ENCODE results near the gene AKAP5.

AKAP5 gene

DNA sequence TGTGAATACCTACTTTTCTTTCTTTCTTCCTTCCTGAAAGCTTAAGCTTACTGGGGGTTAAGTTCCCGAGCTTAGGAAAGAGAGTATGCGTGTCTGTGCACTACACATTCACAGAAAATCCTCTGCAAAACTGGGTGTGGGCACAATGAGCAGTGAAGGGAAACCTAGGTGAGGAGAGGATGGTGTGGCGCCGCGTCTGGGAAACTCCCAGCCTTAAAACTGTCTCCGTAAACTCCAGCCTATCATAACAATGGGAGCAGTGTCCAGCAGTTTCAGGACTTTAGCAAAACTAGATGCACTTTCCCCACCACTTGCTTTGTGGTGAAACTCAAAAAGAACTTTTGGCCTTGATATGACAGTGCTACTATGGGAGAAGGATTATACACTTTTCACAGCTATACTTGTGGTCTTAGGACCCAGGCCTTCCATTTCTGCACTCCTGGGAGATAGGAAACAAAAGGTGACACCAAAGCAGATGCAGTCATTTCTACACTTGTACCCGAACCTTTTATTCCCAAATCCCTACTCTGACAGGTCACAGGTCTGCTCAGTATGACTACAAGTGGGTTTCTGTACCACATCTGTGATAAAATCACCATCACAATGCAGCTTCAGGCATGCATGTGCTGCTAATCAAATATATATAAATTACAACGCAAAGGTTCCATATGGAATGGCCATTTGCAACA, 10.4 kb downstream of the AKAP5 start:
- no peak overlapping the region for H3K4me2 ChIP-seq (ENCODE audit: low read length)
- no peaks in the 10 kb centered on the region for H4K20me1 ChIP-seq (ENCODE audit: insufficient read depth, low read length)
- peaks cover 5% of the 10 kb centered on the region; the same call in 1 of the 2 replicates for H3K36me3 ChIP-seq (ENCODE audit: insufficient read depth, low read length)
- no peak overlapping the region for H3K4me3 ChIP-seq (ENCODE audit: low read depth, low read length, poor library complexity, severe bottlenecking)
- no peaks in the 10 kb centered on the region for H3K4me1 ChIP-seq (ENCODE audit: insufficient read depth, low read length, severe bottlenecking)
- H3K9me2 ChIP-seq (ENCODE audit: low read depth, low read length): no peaks in the 10 kb centered on the region
- no peaks in the 10 kb centered on the region for H3K79me2 ChIP-seq (ENCODE audit: insufficient read depth, low read length)
- no peaks in the 10 kb centered on the region for H3K27me3 ChIP-seq (ENCODE audit: insufficient read depth, low read length)
- H2AFZ ChIP-seq (ENCODE audit: low read length): no peak overlapping the region
- no peak overlapping the region for H3K9ac ChIP-seq (ENCODE audit: low read length)
- no peak for TF ChIP-seq EZH2 (IDR thresholded peaks at IDR 0.05; ENCODE audit: borderline replicate concordance, low read length)
- TF ChIP-seq, protein P1, sequence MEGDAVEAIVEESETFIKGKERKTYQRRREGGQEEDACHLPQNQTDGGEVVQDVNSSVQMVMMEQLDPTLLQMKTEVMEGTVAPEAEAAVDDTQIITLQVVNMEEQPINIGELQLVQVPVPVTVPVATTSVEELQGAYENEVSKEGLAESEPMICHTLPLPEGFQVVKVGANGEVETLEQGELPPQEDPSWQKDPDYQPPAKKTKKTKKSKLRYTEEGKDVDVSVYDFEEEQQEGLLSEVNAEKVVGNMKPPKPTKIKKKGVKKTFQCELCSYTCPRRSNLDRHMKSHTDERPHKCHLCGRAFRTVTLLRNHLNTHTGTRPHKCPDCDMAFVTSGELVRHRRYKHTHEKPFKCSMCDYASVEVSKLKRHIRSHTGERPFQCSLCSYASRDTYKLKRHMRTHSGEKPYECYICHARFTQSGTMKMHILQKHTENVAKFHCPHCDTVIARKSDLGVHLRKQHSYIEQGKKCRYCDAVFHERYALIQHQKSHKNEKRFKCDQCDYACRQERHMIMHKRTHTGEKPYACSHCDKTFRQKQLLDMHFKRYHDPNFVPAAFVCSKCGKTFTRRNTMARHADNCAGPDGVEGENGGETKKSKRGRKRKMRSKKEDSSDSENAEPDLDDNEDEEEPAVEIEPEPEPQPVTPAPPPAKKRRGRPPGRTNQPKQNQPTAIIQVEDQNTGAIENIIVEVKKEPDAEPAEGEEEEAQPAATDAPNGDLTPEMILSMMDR (IDR thresholded peaks at IDR 0.05; ENCODE audit: low read length): no peak
- no peaks in the 10 kb centered on the region for H3K9me3 ChIP-seq (ENCODE audit: low read length)
- H3F3A ChIP-seq (ENCODE audit: insufficient read depth, low read length): no peaks in the 10 kb centered on the region
- no peak overlapping the region for H3K27ac ChIP-seq (ENCODE audit: low read depth, low read length, poor library complexity, severe bottlenecking)

DNA sequence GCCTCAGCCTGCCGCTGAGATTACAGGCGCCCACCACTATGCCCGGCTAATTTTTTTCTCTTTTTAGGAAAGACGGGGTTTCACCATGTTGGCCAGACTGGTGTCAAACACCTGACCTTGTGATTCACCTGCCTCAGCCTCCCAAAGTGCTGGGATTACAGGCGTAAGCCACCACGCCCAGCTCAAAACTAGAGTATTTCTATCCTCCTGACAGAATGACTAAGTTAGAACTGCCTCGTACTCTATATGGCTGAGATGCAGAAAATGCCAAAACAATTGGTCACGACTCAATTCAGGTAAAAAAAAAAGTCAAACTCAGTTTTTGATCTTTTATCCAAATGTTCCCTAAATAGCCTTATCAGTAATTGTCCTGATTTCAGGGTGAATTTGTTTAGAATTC, 11.1 kb downstream of the AKAP5 start:
- TF ChIP-seq, protein P1 (IDR thresholded peaks at IDR 0.05; ENCODE audit: low read length): no peak
- TF ChIP-seq EZH2 (IDR thresholded peaks at IDR 0.05; ENCODE audit: borderline replicate concordance, low read length): no peak
- Histone ChIP-seq H3K27me3 (ENCODE audit: insufficient read depth, low read length) (no peaks in the 10 kb centered on the region), H3K79me2 (ENCODE audit: insufficient read depth, low read length) (no peaks in the 10 kb centered on the region), H3K4me3 (ENCODE audit: low read depth, low read length, poor library complexity, severe bottlenecking) (no peak overlapping the region), H2AFZ (ENCODE audit: low read length) (no peak overlapping the region), H3K9ac (ENCODE audit: low read length) (no peak overlapping the region), H4K20me1 (ENCODE audit: insufficient read depth, low read length) (no peaks in the 10 kb centered on the region), H3K9me2 (ENCODE audit: low read depth, low read length) (no peaks in the 10 kb centered on the region), H3K4me2 (ENCODE audit: low read length) (no peak overlapping the region), H3K4me1 (ENCODE audit: insufficient read depth, low read length, severe bottlenecking) (no peaks in the 10 kb centered on the region), H3K9me3 (ENCODE audit: low read length) (no peaks in the 10 kb centered on the region), H3F3A (ENCODE audit: insufficient read depth, low read length) (no peaks in the 10 kb centered on the region), H3K27ac (ENCODE audit: low read depth, low read length, poor library complexity, severe bottlenecking) (no peak overlapping the region), H3K36me3 (ENCODE audit: insufficient read depth, low read length) (peaks cover 5% of the 10 kb centered on the region; the same call in 1 of the 2 replicates)

DNA sequence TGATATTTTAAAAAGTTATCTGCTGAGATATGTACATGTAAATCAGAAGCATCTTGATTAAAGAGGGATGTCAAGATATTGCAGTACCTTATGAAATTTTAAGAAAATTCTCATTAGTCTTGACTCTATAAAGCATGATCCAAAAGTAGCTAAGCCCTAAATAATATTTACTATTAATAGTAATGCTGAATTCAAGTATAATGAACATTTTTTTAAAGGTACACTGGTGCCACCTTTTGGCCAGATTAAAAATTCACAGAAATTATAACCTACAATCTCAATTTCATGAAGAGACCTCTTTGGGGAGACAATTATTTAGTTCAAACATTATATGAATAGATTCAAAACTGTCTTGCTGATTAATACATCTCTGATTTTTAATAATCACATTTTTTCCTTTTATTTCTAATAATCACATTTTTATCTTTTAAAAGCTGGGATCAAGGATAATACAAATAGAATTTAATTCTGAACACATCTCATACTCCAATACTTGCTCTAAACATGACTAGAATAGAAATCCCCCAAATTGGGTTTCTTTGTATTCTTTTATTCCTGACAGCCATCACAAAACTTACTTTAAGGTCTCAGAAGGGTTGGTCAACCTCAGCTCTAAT, 13.4 kb downstream of the AKAP5 start:
- Histone ChIP-seq H3K4me2 (ENCODE audit: low read length) (no peak overlapping the region), H3K36me3 (ENCODE audit: insufficient read depth, low read length) (peaks cover 16% of the 10 kb centered on the region; the same call in 1 of the 2 replicates), H3K9me2 (ENCODE audit: low read depth, low read length) (no peaks in the 10 kb centered on the region), H3K79me2 (ENCODE audit: insufficient read depth, low read length) (no peaks in the 10 kb centered on the region), H3K27ac (ENCODE audit: low read depth, low read length, poor library complexity, severe bottlenecking) (no peak overlapping the region), H2AFZ (ENCODE audit: low read length) (no peak overlapping the region), H3K9ac (ENCODE audit: low read length) (no peak overlapping the region), H3K27me3 (ENCODE audit: insufficient read depth, low read length) (no peaks in the 10 kb centered on the region), H3K4me3 (ENCODE audit: low read depth, low read length, poor library complexity, severe bottlenecking) (no peak overlapping the region), H4K20me1 (ENCODE audit: insufficient read depth, low read length) (no peaks in the 10 kb centered on the region), H3F3A (ENCODE audit: insufficient read depth, low read length) (no peaks in the 10 kb centered on the region), H3K9me3 (ENCODE audit: low read length) (no peaks in the 10 kb centered on the region), H3K4me1 (ENCODE audit: insufficient read depth, low read length, severe bottlenecking) (no peaks in the 10 kb centered on the region)
- TF ChIP-seq, protein P1 (IDR thresholded peaks at IDR 0.05; ENCODE audit: low read length): peak; percentile 55
- TF ChIP-seq EZH2 (IDR thresholded peaks at IDR 0.05; ENCODE audit: borderline replicate concordance, low read length): no peak

Measured in OCI-LY1 (cell line).